ENCODE data around the gene NOVA2.

- TF ChIP-seq, protein P1, sequence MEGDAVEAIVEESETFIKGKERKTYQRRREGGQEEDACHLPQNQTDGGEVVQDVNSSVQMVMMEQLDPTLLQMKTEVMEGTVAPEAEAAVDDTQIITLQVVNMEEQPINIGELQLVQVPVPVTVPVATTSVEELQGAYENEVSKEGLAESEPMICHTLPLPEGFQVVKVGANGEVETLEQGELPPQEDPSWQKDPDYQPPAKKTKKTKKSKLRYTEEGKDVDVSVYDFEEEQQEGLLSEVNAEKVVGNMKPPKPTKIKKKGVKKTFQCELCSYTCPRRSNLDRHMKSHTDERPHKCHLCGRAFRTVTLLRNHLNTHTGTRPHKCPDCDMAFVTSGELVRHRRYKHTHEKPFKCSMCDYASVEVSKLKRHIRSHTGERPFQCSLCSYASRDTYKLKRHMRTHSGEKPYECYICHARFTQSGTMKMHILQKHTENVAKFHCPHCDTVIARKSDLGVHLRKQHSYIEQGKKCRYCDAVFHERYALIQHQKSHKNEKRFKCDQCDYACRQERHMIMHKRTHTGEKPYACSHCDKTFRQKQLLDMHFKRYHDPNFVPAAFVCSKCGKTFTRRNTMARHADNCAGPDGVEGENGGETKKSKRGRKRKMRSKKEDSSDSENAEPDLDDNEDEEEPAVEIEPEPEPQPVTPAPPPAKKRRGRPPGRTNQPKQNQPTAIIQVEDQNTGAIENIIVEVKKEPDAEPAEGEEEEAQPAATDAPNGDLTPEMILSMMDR (IDR thresholded peaks at IDR 0.05): peak in 1 of 6 experiments; percentile 14
- TF ChIP-seq POLR2A (IDR thresholded peaks at IDR 0.05): peak in 1 of 2 donors; percentile 76
Measured at GRCh38 chr19:45886427-45887199, 87.1 kb downstream of the NOVA2 start.

Data from thyroid gland (tissue), 4 donors.